Breast epithelium (tissue), 3 donors: ENCODE measurements around the gene SPRING1.

Source experiments
- CTCF ChIP-seq, 3 donors: fragments of 450-650 bp; IDR thresholded peaks; one replicate each; pipeline ENCODE4 v1.5.1; 2016 to 2017; ENCODE audit warnings: antibody characterized with exemption in 3 of 3, mild to moderate bottlenecking in 3 of 3, moderate library complexity in 3 of 3
- POLR2A ChIP-seq: fragments of 450-650 bp; IDR thresholded peaks from one replicate; pipeline ENCODE4 v1.6.1; 2016; ENCODE audit warnings: antibody characterized with exemption, mild to moderate bottlenecking, moderate library complexity

DNA sequence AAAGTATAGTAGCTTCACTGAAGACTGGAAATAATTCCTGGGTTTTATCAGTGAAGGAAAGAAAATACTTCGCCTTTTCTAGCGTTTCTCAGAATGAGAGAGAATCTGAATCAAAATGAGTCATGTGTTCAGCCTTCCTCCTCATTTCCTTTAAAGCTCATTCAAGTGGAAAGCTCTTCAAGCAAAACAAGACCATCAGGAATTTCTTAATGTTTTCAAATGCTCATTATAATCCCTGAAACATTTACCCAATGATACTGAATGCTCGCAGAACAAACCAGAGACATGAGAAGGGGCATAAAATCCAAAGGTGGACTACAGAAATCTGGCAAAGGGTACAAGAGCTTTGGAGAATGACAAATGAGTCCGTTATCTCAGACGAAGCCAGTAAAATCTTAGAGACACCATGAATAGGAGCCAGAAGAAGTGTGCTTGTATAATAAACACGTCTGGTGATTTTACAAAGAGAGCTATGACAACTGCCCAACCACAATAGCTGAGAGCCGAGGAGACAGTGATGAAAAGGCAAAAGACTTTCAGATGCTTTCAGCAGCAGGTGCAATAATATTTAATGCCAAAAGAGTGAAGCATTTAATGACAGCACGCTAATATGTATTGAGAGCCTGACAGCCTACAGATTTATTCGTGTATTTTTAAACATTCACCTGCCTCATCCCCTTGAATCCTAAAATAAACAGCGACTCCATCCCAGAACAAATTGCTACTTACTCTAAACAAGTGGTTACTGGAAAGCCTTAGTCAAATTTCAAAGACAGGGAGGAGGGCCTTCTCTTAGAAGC, 19.0 kb downstream of the SPRING1 start:
- no peak for TF ChIP-seq POLR2A
- no peak for TF ChIP-seq CTCF (IDR thresholded peaks at IDR 0.05)
